ENCODE measurements around the gene SHISA7. TPM values are rescaled to one million over a fixed set of nuclear protein-coding genes. Genes with fewer than 3 reads are reported as not detected.

The SHISA7 gene
- polyA plus RNA-seq, 3 donors, result 0.01 TPM; not detected in 2

DNA sequence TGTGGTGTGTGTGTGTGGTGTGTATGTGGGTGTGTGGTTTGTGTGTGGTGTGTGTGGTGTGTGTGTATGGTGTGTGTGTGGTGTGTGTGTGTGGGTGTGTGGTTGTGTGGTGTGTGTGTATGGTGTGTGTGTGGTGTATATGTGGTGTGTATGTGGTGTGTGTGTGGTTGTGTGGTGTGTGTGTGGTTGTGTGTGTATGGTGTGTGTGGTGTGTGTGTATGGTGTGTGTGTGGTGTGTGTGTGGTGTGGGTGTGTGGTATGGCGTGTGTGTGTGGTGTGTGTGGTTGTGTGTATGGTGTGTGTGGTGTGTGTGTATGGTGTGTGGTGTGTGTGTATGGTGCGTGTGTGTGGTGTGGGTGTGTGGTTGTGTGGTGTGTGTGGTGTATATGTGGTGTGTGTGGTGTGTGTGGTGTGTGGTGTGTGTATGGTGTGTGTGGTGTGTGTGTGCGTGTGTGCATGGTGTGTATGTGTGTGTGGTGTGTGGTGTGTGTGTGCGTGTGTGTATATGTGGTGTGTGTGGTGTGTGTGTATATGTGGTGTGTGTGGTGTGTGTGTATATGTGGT is 8.7 kb downstream of the SHISA7 start:
- H3K4me3 Mint-ChIP-seq, result no peak overlapping the region
- no peak overlapping the region for H3K27ac ChIP-seq (ENCODE audit: low read depth in 1 of 2, low read length in 2 of 2)
- H3K4me2 ChIP-seq (replicated peaks; ENCODE audit: extremely low read depth, low read length, poor library complexity, severe bottlenecking), result no peak overlapping the region
- DNase-seq, result no peak
- H3K36me3 Mint-ChIP-seq, result peaks cover 0 to 3% of the 10 kb centered on the region in 2 donors
- H3K4me1 ChIP-seq (ENCODE audit: control insufficient read depth in 1 of 2, insufficient read depth in 2 of 2, low read length in 2 of 2), result no peaks in the 10 kb centered on the region
- intact Hi-C loops (cut with micrococcal nuclease), result no loop called here
- no peaks in the 10 kb centered on the region for H4K20me1 ChIP-seq (ENCODE audit: insufficient read depth, low read length)
- H3K9ac ChIP-seq (ENCODE audit: insufficient read depth, low read length, poor library complexity, severe bottlenecking), result no peak overlapping the region
- no peaks in the 10 kb centered on the region for H3K4me1 Mint-ChIP-seq
- H3K9me3 ChIP-seq (replicated peaks in 1 of 2; ENCODE audit: control insufficient read depth in 1 of 2, insufficient read depth in 1 of 2, low read length in 2 of 2), result peaks cover 0 to 13% of the 10 kb centered on the region in 2 donors
- WGBS (ENCODE audit: insufficient coverage), result 100% methylated on average over 1 of the region's 4 CpGs
- TF ChIP-seq, protein P1, sequence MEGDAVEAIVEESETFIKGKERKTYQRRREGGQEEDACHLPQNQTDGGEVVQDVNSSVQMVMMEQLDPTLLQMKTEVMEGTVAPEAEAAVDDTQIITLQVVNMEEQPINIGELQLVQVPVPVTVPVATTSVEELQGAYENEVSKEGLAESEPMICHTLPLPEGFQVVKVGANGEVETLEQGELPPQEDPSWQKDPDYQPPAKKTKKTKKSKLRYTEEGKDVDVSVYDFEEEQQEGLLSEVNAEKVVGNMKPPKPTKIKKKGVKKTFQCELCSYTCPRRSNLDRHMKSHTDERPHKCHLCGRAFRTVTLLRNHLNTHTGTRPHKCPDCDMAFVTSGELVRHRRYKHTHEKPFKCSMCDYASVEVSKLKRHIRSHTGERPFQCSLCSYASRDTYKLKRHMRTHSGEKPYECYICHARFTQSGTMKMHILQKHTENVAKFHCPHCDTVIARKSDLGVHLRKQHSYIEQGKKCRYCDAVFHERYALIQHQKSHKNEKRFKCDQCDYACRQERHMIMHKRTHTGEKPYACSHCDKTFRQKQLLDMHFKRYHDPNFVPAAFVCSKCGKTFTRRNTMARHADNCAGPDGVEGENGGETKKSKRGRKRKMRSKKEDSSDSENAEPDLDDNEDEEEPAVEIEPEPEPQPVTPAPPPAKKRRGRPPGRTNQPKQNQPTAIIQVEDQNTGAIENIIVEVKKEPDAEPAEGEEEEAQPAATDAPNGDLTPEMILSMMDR (IDR thresholded peaks at IDR 0.05), result no peak
- peaks cover 0 to 18% (median 11%) of the 10 kb centered on the region in 7 donors for H3K9me3 Mint-ChIP-seq
- H3K36me3 ChIP-seq (replicated peaks in 1 of 2; ENCODE audit: control insufficient read depth in 1 of 2, insufficient read depth in 2 of 2, low read length in 2 of 2), result no peaks in the 10 kb centered on the region
- no peak overlapping the region for H3K27ac Mint-ChIP-seq
- peaks cover 27 to 42% (median 29%) of the 10 kb centered on the region in 3 donors for H3K27me3 Mint-ChIP-seq (ENCODE audit: low read depth in 3 of 3)
- H3K79me2 ChIP-seq (ENCODE audit: insufficient read depth, low read length), result no peaks in the 10 kb centered on the region
- H3K4me3 ChIP-seq (replicated peaks in 1 of 3; ENCODE audit: low read depth in 2 of 3, low read length in 3 of 3), result no peak overlapping the region
- no peak overlapping the region for H2AFZ ChIP-seq (ENCODE audit: insufficient read depth, low read depth, low read length, poor library complexity, severe bottlenecking)
- peaks cover 5 to 38% of the 10 kb centered on the region in 2 donors for H3K27me3 ChIP-seq (ENCODE audit: control insufficient read depth in 2 of 2, insufficient read depth in 2 of 2, low read length in 2 of 2)

DNA sequence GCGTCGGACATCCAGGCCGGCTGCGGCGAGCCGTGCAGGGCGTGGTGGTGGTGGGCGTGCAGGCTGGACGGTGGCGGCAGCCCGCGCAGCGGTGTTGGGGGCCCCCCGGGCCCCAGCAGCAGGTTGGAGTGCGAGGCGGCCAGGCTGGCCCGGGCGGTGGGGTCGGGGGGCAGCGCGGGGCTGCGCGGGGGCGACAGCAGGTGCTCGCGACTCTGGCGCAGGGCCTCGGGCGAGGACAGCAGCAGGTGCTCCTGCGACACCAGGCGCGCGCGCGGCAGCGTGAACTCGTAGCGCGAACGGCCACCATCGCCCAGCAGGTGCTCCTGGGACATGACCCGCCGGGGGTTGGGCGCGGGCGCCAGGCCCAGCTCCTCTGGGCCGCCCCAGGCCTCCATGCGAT is 9.8 kb downstream of the SHISA7 start:
- no peaks in the 10 kb centered on the region for H3K79me2 ChIP-seq (ENCODE audit: insufficient read depth, low read length)
- TF ChIP-seq, protein P1 (IDR thresholded peaks at IDR 0.05), result no peak

More for the DNA sequence above, 9.8 kb downstream of the SHISA7 start:
- Mint-ChIP-seq H3K9me3 (peaks cover 0 to 17% (median 10%) of the 10 kb centered on the region in 7 donors), H3K4me3 (no peak overlapping the region), H3K27ac (no peak overlapping the region), H3K27me3 (ENCODE audit: low read depth in 3 of 3) (peaks cover 21 to 36% (median 28%) of the 10 kb centered on the region in 3 donors), H3K4me1 (no peaks in the 10 kb centered on the region), H3K36me3 (no peaks in the 10 kb centered on the region)
- Histone ChIP-seq H3K4me1 (ENCODE audit: control insufficient read depth in 1 of 2, insufficient read depth in 2 of 2, low read length in 2 of 2) (no peaks in the 10 kb centered on the region), H4K20me1 (ENCODE audit: insufficient read depth, low read length) (no peaks in the 10 kb centered on the region), H2AFZ (ENCODE audit: insufficient read depth, low read depth, low read length, poor library complexity, severe bottlenecking) (no peak overlapping the region), H3K9ac (ENCODE audit: insufficient read depth, low read length, poor library complexity, severe bottlenecking) (no peak overlapping the region), H3K27me3 (ENCODE audit: control insufficient read depth in 2 of 2, insufficient read depth in 2 of 2, low read length in 2 of 2) (peaks cover 5 to 26% of the 10 kb centered on the region in 2 donors), H3K36me3 (replicated peaks in 1 of 2; ENCODE audit: control insufficient read depth in 1 of 2, insufficient read depth in 2 of 2, low read length in 2 of 2) (no peaks in the 10 kb centered on the region), H3K9me3 (replicated peaks in 1 of 2; ENCODE audit: control insufficient read depth in 1 of 2, insufficient read depth in 1 of 2, low read length in 2 of 2) (peaks cover 0 to 13% of the 10 kb centered on the region in 2 donors), H3K27ac (ENCODE audit: low read depth in 1 of 2, low read length in 2 of 2) (no peak overlapping the region), H3K4me3 (replicated peaks in 1 of 3; ENCODE audit: low read depth in 2 of 3, low read length in 3 of 3) (no peak overlapping the region), H3K4me2 (replicated peaks; ENCODE audit: extremely low read depth, low read length, poor library complexity, severe bottlenecking) (no peak overlapping the region)
- DNase-seq, result no peak
- intact Hi-C loops (cut with micrococcal nuclease), result no loop called here
- WGBS (ENCODE audit: insufficient coverage), result 18% methylated on average over 48 of the region's 48 CpGs

Measured in CD14-positive monocyte (primary cell).